Measurements from ENCODE around the gene DNAAF3. TPM values are rescaled to one million over a fixed set of nuclear protein-coding genes. Genes with fewer than 3 reads are reported as not detected.

DNAAF3 gene
- total RNA-seq, 2 experiments from 2014 or later: not detected

GRCh38 chr19:55146705-55147273, 19.6 kb downstream of the DNAAF3 start:
- peaks cover 11% of the 10 kb centered on the region for H3K4me1 Mint-ChIP-seq (ENCODE audit: low read depth)
- Histone ChIP-seq H3K4me3 (ENCODE audit: low read length) (no peak overlapping the region), H3K4me1 (ENCODE audit: insufficient read depth, low read length) (peaks cover 16% of the 10 kb centered on the region), H3K27ac (ENCODE audit: low read depth in 1 of 2, low read length in 2 of 2) (no peak overlapping the region), H3K9me3 (ENCODE audit: control insufficient read depth in 1 of 2, insufficient read depth in 1 of 2, low read length in 2 of 2) (peaks cover 4 to 16% of the 10 kb centered on the region in 2 experiments), H3K27me3 (ENCODE audit: control insufficient read depth in 1 of 2, insufficient read depth in 2 of 2, low read length in 2 of 2) (peaks cover 51 to 54% of the 10 kb centered on the region in 2 experiments), H3K36me3 (ENCODE audit: insufficient read depth, low read length) (no peaks in the 10 kb centered on the region)
- no peak overlapping the region for H3K4me3 Mint-ChIP-seq
- no peak overlapping the region for H3K27ac Mint-ChIP-seq
- TF ChIP-seq CTCF (IDR thresholded peaks at IDR 0.05): no peak
- peaks cover under 1% of the 10 kb centered on the region for H3K9me3 Mint-ChIP-seq
- ATAC-seq (ENCODE audit: poor library complexity) (no peak), DNase-seq (no peak)
- ChIA-PET CTCF (no interaction called here), POLR2A (no interaction called here)
- no peaks in the 10 kb centered on the region for H3K36me3 Mint-ChIP-seq (ENCODE audit: low read depth)
- H3K27me3 Mint-ChIP-seq: peaks cover 54% of the 10 kb centered on the region
- intact Hi-C loops (cut with DNase I, micrococcal nuclease): no loop called here

- H3K27ac ChIP-seq (ENCODE audit: low read depth in 1 of 2, low read length in 2 of 2): no peak overlapping the region
- Mint-ChIP-seq H3K36me3 (ENCODE audit: low read depth) (no peaks in the 10 kb centered on the region), H3K4me1 (ENCODE audit: low read depth) (peaks cover 6% of the 10 kb centered on the region), H3K4me3 (no peak overlapping the region), H3K27ac (no peak overlapping the region), H3K9me3 (no peaks in the 10 kb centered on the region), H3K27me3 (peaks cover 54% of the 10 kb centered on the region)
- ChIA-PET POLR2A (no interaction called here), CTCF (no interaction called here)
- intact Hi-C loops (cut with DNase I, micrococcal nuclease): no loop called here
- no peak for TF ChIP-seq CTCF (IDR thresholded peaks at IDR 0.05)
- peak in 2 of 14 experiments; percentile 44 to 53 for DNase-seq
- peaks cover 57 to 60% of the 10 kb centered on the region in 2 experiments for H3K27me3 ChIP-seq (ENCODE audit: control insufficient read depth in 1 of 2, insufficient read depth in 2 of 2, low read length in 2 of 2)
- H3K4me3 ChIP-seq (ENCODE audit: low read length): no peak overlapping the region
- peaks cover 0 to 11% of the 10 kb centered on the region in 2 experiments for H3K9me3 ChIP-seq (ENCODE audit: control insufficient read depth in 1 of 2, insufficient read depth in 1 of 2, low read length in 2 of 2)
- H3K4me1 ChIP-seq (ENCODE audit: insufficient read depth, low read length): peaks cover 20% of the 10 kb centered on the region
- peak; percentile 43 for ATAC-seq (ENCODE audit: poor library complexity)
- H3K36me3 ChIP-seq (ENCODE audit: insufficient read depth, low read length): no peaks in the 10 kb centered on the region
Observed at GRCh38 chr19:55146078-55146704, 20.2 kb downstream of the DNAAF3 start.

- DNase-seq (no peak), ATAC-seq (ENCODE audit: poor library complexity) (no peak)
- Histone ChIP-seq H3K27ac (ENCODE audit: low read depth in 1 of 2, low read length in 2 of 2) (no peak overlapping the region), H3K4me1 (ENCODE audit: insufficient read depth, low read length) (peaks cover 23% of the 10 kb centered on the region), H3K36me3 (ENCODE audit: insufficient read depth, low read length) (no peaks in the 10 kb centered on the region), H3K4me3 (ENCODE audit: low read length) (no peak overlapping the region), H3K9me3 (ENCODE audit: control insufficient read depth in 1 of 2, insufficient read depth in 1 of 2, low read length in 2 of 2) (peaks cover 0 to 11% of the 10 kb centered on the region in 2 experiments), H3K27me3 (ENCODE audit: control insufficient read depth in 1 of 2, insufficient read depth in 2 of 2, low read length in 2 of 2) (peaks cover 62 to 68% of the 10 kb centered on the region in 2 experiments)
- CTCF ChIA-PET: no interaction called here
- H3K27me3 Mint-ChIP-seq: peaks cover 59% of the 10 kb centered on the region
- TF ChIP-seq CTCF (IDR thresholded peaks at IDR 0.05): no peak
- H3K27ac Mint-ChIP-seq: no peak overlapping the region
- H3K36me3 Mint-ChIP-seq (ENCODE audit: low read depth): no peaks in the 10 kb centered on the region
- no peaks in the 10 kb centered on the region for H3K9me3 Mint-ChIP-seq
- H3K4me3 Mint-ChIP-seq: no peak overlapping the region
- intact Hi-C loops (cut with DNase I, micrococcal nuclease): no loop called here
- POLR2A ChIA-PET: no interaction called here
- peaks cover 5% of the 10 kb centered on the region for H3K4me1 Mint-ChIP-seq (ENCODE audit: low read depth)
Observed at GRCh38 chr19:55145232-55145631, 21.2 kb downstream of the DNAAF3 start.

Data from CD4-positive, alpha-beta T cell (primary cell).